Measurements from ENCODE around the gene MT1A.

Gene MT1A

DNA sequence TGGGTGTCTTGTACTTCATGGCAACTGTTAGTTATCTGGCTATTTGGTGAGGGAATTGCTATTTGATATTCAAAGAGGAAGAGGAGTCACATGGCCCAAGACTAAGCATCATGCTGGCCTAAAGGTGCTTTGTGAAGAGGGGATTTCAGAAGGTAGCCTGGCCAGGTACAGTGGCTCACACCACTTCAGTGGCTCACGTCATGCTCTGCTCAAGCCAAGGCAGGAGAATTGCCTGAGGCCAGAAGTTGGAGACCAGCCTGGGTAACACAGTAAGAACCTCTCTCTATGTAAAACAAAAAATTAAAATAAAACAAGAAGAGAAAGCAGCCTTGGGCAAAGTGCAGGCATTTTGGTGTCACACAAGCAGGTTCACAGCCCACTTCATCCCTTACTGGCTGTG is 6.8 kb downstream of the MT1A start:
- in situ Hi-C loops (cut with MboI; ENCODE audit: low sequenced_read_pairs): no loop called here
- Histone ChIP-seq H3K4me1 (peaks cover 14% of the 10 kb centered on the region), H3K36me3 (replicated peaks) (no peaks in the 10 kb centered on the region), H3K4me3 (no peak overlapping the region), H3K9me3 (no peaks in the 10 kb centered on the region), H3K27me3 (ENCODE audit: low read depth) (no peaks in the 10 kb centered on the region)
- no peak for DNase-seq (ENCODE audit: low spot score in 2 of 2)

DNA sequence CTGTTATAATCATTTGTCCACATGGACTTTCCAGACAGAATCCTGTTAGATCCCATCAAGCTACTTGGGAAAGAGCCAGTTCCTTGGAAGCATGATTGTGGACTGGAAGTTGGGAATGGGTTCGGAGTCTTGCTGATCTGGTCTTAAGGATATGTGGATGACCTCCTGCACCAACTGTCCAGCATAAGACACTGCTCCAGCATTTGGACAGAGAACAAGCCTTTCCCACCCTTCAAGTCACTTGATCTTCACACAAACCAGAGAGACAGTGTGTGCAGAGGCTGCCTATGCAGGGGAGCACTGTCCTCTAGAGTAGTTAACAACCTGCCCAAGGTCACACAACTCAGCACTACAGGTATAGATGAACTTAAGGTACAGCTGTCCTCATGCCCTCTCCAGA is 7.4 kb downstream of the MT1A start:
- peaks cover 14% of the 10 kb centered on the region for H3K4me1 ChIP-seq
- no peak overlapping the region for H3K4me3 ChIP-seq
- no peaks in the 10 kb centered on the region for H3K36me3 ChIP-seq (replicated peaks)
- in situ Hi-C loops (cut with MboI; ENCODE audit: low sequenced_read_pairs): no loop called here
- no peaks in the 10 kb centered on the region for H3K9me3 ChIP-seq
- H3K27me3 ChIP-seq (ENCODE audit: low read depth): no peaks in the 10 kb centered on the region
- DNase-seq (ENCODE audit: low spot score in 2 of 2): no peak

DNA sequence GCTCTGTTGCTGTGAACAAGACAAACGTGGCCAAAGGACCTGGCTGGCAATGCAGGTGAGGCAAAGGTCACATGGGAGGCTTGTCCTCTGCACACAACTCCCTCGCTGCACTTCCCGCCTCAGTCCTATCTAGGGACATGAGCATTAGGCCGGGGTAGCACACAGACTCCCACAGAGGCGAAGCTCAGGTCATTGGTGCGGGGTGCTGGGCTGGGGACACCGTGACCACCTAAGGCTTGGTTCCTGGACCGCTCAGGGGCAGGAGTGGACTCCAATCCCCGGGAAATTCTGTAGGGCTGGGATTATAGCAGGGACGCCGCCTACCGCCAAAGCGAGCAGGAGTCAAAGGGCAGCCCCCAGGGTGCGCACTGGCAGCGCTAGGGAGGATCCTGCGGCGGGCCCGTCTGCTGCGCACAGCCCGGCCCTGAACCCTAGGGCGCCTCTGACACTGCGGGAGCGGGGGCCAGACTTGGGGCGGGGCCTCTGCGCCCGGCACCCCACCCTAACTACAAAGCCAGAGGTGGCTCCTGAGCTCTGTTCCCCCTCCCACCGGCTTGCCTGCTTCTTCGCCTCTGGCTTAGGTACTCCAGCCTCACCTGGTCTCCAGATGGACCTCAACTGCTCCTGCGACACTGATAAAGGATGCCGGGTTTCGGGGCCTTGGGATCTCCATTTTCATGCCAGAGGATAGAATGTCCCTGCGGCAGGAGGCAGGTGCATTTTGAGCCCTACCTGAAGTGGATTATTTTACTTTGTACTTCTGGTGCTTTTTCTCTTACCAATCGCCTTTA is 9.4 kb downstream of the MT1A start:
- Histone ChIP-seq H3K9me3 (no peaks in the 10 kb centered on the region), H3K4me1 (peaks cover 14% of the 10 kb centered on the region), H3K36me3 (replicated peaks) (no peaks in the 10 kb centered on the region), H3K4me3 (no peak overlapping the region), H3K27me3 (ENCODE audit: low read depth) (no peaks in the 10 kb centered on the region)
- in situ Hi-C loops (cut with MboI; ENCODE audit: low sequenced_read_pairs): no loop called here
- no peak for DNase-seq (ENCODE audit: low spot score in 2 of 2)

DNA sequence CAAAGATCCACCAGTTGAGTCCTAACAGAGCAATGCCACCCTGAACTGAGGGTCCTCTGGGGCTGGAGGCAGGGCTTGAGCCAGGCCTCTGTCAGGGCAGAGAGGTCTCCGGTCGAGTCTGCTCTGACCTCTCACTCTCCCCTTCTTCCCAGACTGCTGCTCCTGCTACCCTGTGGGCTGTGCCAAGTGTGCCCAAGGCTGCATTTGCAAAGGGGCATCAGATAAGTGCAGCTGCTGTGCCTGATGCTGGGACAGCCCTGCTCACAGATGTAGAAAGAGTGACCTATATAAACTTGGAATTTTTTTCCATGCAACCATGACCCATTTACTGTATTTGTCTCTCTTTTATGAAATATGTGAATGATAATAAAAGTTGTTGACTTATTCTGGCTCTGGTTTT is 10.8 kb downstream of the MT1A start:
- DNase-seq (ENCODE audit: low spot score in 2 of 2): no peak
- H3K27me3 ChIP-seq (ENCODE audit: low read depth): no peaks in the 10 kb centered on the region
- no peak overlapping the region for H3K4me3 ChIP-seq
- no peaks in the 10 kb centered on the region for H3K36me3 ChIP-seq (replicated peaks)
- peaks cover 14% of the 10 kb centered on the region for H3K4me1 ChIP-seq
- in situ Hi-C loops (cut with MboI; ENCODE audit: low sequenced_read_pairs): no loop called here
- H3K9me3 ChIP-seq: no peaks in the 10 kb centered on the region

DNA sequence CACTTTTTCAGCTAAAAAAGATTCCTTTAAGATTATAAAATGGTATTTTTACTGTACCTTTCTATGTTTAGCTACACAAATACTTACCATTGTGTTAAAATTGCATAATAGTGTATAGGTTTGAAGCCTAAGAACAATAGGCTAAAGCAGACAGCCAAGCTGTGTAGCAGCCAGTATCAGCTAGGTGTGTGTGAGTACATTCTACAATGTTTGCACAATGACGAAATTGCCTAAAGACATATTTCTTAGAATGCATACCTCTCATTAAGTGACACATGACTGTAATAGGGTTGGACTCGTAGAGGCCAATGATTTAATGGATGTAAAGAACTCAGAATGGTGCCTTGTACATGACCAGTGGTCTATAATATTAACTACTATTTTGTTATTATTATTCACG is 11.4 kb downstream of the MT1A start:
- Histone ChIP-seq H3K36me3 (replicated peaks) (no peaks in the 10 kb centered on the region), H3K27me3 (ENCODE audit: low read depth) (no peaks in the 10 kb centered on the region), H3K4me3 (no peak overlapping the region), H3K4me1 (peaks cover 14% of the 10 kb centered on the region), H3K9me3 (no peaks in the 10 kb centered on the region)
- peak in 1 of 2 experiments; percentile 25 for DNase-seq (ENCODE audit: low spot score in 2 of 2)
- in situ Hi-C loops (cut with MboI; ENCODE audit: low sequenced_read_pairs): no loop called here

DNA sequence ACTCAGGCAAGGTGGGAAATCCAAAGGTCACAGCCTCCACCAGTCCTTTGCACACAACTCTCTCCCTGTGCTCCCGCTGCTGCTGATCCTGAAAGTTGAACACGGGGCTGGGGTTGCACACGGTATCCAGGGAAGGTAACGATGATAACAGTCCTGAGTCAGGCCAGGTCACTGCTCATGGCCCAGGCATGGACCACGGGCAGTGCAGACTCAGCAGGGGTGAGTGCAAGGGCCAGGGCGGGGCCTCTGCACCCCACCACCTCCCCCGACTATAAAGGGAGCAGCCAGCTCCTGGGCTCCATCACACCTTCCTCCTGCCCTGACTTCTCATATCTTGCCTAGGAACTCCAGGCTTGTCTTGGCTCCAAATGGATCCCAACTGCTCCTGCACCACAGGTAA is 13.1 kb downstream of the MT1A start, which contains the start of gene MT1B:
Gene MT1B (plus strand): TSS at position 301 of the 400 bp plus-strand sequence. CDS start 68 bp downstream, at position 369.
- in situ Hi-C loops (cut with MboI; ENCODE audit: low sequenced_read_pairs): no loop called here
- no peak for DNase-seq (ENCODE audit: low spot score in 2 of 2)
- no peaks in the 10 kb centered on the region for H3K27me3 ChIP-seq (ENCODE audit: low read depth)

DNA sequence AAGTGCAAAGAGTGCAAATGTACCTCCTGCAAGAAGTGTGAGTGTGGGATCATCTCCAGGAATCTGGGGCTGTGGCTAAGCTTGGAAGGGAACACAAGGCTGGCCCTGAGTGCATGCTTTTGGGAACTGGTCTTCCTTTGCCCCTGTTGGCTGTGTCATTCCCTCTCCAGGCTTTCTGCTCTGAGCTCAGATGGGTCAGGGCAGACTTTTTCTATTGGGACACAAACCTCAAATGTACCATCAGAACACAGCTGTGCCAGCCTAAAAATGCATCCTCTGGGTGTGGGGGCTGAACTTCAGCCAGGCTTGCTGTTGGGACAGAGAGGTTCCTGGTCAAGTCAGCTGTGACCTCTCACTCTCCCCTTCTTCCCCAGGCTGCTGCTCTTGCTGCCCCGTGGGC is 14.1 kb downstream of the MT1A start:
- in situ Hi-C loops (cut with MboI; ENCODE audit: low sequenced_read_pairs): no loop called here
- Histone ChIP-seq H3K4me3 (no peak overlapping the region), H3K27me3 (ENCODE audit: low read depth) (no peaks in the 10 kb centered on the region), H3K9me3 (no peaks in the 10 kb centered on the region), H3K4me1 (peaks cover 17% of the 10 kb centered on the region), H3K36me3 (replicated peaks) (no peaks in the 10 kb centered on the region)
- no peak for DNase-seq (ENCODE audit: low spot score in 2 of 2)

More for the DNA sequence above, 13.1 kb downstream of the MT1A start, which contains the start of gene MT1B:
- H3K4me1 ChIP-seq: peaks cover 14% of the 10 kb centered on the region
- H3K36me3 ChIP-seq (replicated peaks): no peaks in the 10 kb centered on the region
- H3K4me3 ChIP-seq: no peak within 1 kb of the TSS
- H3K9me3 ChIP-seq: no peaks in the 10 kb centered on the region

DNA sequence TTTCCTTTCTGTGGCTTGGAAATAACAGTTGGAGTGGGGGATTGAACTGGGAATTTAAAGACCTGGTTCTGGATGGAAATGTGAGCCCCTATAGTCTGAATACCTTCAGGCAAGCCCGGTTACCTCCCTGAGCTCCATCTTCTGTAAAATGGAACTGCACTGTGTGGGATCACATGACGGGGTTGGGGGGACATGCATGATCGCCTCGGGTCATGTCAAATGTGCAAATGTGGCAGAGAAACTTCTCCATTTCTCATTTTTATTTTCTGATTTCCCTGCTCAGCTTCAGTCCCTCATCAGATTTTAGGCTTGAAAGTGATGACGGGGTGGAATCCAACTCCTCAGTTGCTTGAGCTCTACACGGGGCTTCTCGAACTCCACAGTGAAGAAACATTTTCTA is 14.8 kb downstream of the MT1A start:
- Histone ChIP-seq H3K4me3 (no peak overlapping the region), H3K27me3 (ENCODE audit: low read depth) (no peaks in the 10 kb centered on the region), H3K36me3 (replicated peaks) (no peaks in the 10 kb centered on the region), H3K4me1 (peaks cover 17% of the 10 kb centered on the region), H3K9me3 (no peaks in the 10 kb centered on the region)
- in situ Hi-C loops (cut with MboI; ENCODE audit: low sequenced_read_pairs): no loop called here
- DNase-seq (ENCODE audit: low spot score in 2 of 2): no peak

DNA sequence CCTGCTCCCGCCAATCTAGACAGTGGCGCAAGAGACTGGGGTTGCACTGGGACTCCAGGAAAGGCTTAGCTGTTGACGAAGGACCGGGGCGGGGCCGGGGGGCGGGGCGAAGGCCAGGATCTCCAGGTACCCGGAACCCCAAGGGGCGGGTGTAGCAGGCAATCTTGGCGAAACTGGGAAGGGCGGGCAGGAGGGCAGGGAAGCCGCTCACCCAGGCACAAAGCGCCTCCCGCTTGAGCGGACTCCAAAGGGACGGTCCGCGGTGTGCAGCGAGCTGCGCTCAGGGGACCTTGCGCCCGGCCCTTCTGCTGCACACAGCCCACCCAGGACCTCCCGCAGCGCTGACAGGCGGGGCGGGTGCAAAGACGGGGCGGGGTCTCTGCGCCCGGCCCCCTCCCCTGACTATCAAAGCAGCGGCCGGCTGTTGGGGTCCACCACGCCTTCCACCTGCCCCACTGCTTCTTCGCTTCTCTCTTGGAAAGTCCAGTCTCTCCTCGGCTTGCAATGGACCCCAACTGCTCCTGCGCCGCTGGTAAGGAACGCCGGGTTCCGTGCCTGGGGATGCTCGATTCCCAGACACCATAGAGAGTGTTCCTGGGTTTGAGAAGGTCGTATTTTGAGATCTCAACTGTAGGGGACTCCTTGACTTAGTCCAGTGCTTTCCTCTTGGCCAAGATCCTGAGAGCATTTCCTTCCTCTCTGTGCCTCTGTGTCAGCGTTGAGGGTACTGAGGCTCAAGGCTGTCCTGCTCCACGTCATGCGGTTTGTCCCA is 19.3 kb downstream of the MT1A start, which contains the start of gene MT1F:
Gene MT1F (plus strand): TSS at position 405 of the 772 bp plus-strand sequence. CDS start 100 bp downstream, at position 505.
- Histone ChIP-seq H3K36me3 (replicated peaks) (no peaks in the 10 kb centered on the region), H3K4me3 (peak within 1 kb of the TSS; percentile 49), H3K4me1 (peaks cover 3% of the 10 kb centered on the region; the same call in 1 of the 2 replicates), H3K27me3 (ENCODE audit: low read depth) (no peaks in the 10 kb centered on the region), H3K9me3 (no peaks in the 10 kb centered on the region)
- in situ Hi-C loops (cut with MboI; ENCODE audit: low sequenced_read_pairs): no loop called here
- DNase-seq (ENCODE audit: low spot score in 2 of 2): peak; percentile 81 to 95

DNA sequence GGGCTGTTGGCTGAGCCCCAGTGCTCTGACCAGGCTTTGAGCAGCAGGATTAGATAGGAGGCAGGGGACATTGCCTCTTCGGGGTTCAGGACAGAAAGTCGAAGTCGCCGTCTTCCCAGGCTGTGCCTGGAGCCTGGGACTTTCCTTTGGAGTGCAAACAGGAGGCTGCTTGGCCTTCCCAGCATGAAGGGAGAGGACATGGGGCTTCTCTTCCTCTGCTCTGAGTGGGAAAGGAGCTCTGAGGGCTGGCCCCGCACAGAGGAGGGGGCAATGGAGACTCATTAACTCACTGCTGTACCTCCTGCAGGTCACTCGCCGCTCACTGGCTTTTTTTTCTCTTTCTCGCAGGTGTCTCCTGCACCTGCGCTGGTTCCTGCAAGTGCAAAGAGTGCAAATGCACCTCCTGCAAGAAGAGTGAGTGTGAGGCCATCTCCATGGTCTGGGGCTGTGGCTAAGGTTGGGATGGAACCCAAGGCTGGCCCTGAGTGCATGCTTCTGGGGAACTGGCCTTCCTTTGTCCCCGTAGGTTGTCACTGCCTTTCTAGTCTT is 19.9 kb downstream of the MT1A start:
- H3K36me3 ChIP-seq (replicated peaks): no peaks in the 10 kb centered on the region
- no peaks in the 10 kb centered on the region for H3K9me3 ChIP-seq
- in situ Hi-C loops (cut with MboI; ENCODE audit: low sequenced_read_pairs): no loop called here
- H3K4me3 ChIP-seq: peak overlapping the region; percentile 49
- peaks cover 3% of the 10 kb centered on the region; the same call in 1 of the 2 replicates for H3K4me1 ChIP-seq
- no peak for DNase-seq (ENCODE audit: low spot score in 2 of 2)
- H3K27me3 ChIP-seq (ENCODE audit: low read depth): no peaks in the 10 kb centered on the region

DNA sequence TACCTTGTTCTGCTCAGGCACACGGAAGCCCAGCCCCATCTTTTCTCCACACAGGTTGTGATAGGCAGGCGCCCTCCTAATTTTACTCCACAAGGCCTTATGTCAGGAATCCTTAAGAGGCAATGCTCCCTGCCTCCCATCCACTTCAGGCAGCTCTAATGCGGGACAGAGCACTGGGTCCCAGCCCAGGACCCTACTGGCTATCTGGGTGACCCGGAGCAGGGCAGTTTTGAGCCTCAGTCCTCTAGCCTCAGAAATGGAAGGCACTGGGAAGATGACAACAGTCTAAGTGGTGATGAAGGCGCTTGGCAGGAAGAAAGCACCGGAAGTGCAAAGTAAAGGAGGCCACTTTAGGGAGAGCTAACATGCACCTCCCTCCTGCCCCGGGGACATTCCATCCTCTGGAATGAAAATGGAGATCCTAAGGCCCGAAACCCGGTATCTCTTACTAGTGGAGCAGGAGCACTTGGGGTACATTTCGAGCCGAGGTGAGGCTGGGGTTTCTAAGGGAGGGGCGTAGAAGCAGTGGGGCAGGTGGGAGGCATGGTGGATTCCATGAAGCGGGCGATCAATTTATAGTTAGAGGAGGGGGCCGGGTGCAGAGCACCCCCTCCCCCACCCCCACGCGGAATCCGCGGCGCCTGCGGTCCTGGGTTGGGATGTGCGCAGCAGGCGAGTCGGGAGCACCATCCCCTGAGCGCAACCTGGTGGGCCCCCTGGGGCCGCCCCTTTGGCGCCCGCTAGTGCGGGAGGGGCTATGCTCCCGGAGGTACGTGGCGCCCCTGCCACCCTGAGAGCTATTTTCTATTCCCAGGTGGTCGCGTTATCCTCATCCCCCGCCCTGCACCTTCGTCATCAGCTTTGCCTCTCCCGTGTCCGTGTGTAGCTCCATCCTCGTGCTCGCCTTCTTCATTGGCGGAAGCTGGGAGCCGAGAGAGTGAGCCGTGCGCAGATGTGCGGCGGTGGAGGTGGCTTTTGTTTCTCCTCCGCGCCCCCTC is 24.2 kb downstream of the MT1A start:
- no peak for DNase-seq (ENCODE audit: low spot score in 2 of 2)
- H3K4me3 ChIP-seq: no peak overlapping the region
- H3K9me3 ChIP-seq: no peaks in the 10 kb centered on the region
- H3K4me1 ChIP-seq: no peaks in the 10 kb centered on the region; the same call in 1 of the 2 replicates
- in situ Hi-C loops (cut with MboI; ENCODE audit: low sequenced_read_pairs): no loop called here
- H3K36me3 ChIP-seq (replicated peaks): no peaks in the 10 kb centered on the region
- H3K27me3 ChIP-seq (ENCODE audit: low read depth): no peaks in the 10 kb centered on the region

DNA sequence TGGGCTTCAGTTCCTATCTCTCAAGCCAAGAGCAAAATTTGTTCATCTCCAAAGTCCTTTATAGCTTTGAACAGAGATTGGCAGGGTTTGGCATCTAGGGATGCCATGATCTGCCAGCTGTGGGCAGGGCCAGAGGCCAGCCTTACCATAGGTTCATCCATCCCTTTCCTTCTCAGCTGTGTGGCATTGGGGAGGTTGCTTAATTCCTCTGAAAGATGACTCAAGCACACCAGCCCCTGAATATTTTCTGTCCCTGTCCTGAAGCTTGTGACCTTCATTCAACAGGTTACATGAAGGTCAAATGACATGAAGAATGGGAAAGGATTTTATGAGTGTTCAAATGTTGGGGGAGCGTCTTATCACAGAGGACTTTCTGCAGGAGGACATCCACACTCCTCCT is 26.0 kb downstream of the MT1A start:
- DNase-seq (ENCODE audit: low spot score in 2 of 2): no peak
- Histone ChIP-seq H3K4me1 (no peaks in the 10 kb centered on the region), H3K9me3 (no peaks in the 10 kb centered on the region), H3K36me3 (replicated peaks) (no peaks in the 10 kb centered on the region), H3K4me3 (no peak overlapping the region), H3K27me3 (ENCODE audit: low read depth) (no peaks in the 10 kb centered on the region)
- in situ Hi-C loops (cut with MboI; ENCODE audit: low sequenced_read_pairs): no loop called here

All from HAP-1 (cell line).